ENCODE data around the gene INPP4B. TPM values are rescaled to one million over a fixed set of nuclear protein-coding genes. Genes with fewer than 3 reads are reported as not detected.

Gene INPP4B
- total RNA-seq, 1 donor from 2014 or later: 16.8 TPM

GRCh38 chr4:142307857-142308256 lies 538.2 kb downstream of the INPP4B start:
- Mint-ChIP-seq H3K9me3 (no peaks in the 10 kb centered on the region), H3K4me3 (no peak overlapping the region), H3K36me3 (ENCODE audit: low read depth) (peaks cover 7% of the 10 kb centered on the region), H3K27ac (no peak overlapping the region), H3K4me1 (ENCODE audit: low read depth) (peaks cover 5% of the 10 kb centered on the region), H3K27me3 (ENCODE audit: insufficient read depth) (no peaks in the 10 kb centered on the region)
- no peak for DNase-seq (ENCODE audit: low spot score)
- intact Hi-C loops (cut with micrococcal nuclease): no loop called here

GRCh38 chr4:142297313-142297712 lies 548.8 kb downstream of the INPP4B start:
- no peaks in the 10 kb centered on the region for H3K27me3 Mint-ChIP-seq (ENCODE audit: insufficient read depth)
- peaks cover 18% of the 10 kb centered on the region for H3K4me1 Mint-ChIP-seq (ENCODE audit: low read depth)
- H3K9me3 Mint-ChIP-seq: peaks cover 8% of the 10 kb centered on the region
- H3K27ac Mint-ChIP-seq: no peak overlapping the region
- no peak overlapping the region for H3K4me3 Mint-ChIP-seq
- no peak for DNase-seq (ENCODE audit: low spot score)
- peaks cover 14% of the 10 kb centered on the region for H3K36me3 Mint-ChIP-seq (ENCODE audit: low read depth)
- intact Hi-C loops (cut with micrococcal nuclease): no loop called here

GRCh38 chr4:142293536-142293935 lies 552.6 kb downstream of the INPP4B start:
- no peak for DNase-seq (ENCODE audit: low spot score)
- Mint-ChIP-seq H3K27me3 (ENCODE audit: insufficient read depth) (no peaks in the 10 kb centered on the region), H3K4me3 (no peak overlapping the region), H3K27ac (no peak overlapping the region), H3K9me3 (peaks cover 6% of the 10 kb centered on the region), H3K36me3 (ENCODE audit: low read depth) (peaks cover 15% of the 10 kb centered on the region), H3K4me1 (ENCODE audit: low read depth) (peaks cover 18% of the 10 kb centered on the region)
- intact Hi-C loops (cut with micrococcal nuclease): no loop called here

- H3K36me3 Mint-ChIP-seq (ENCODE audit: low read depth): peaks cover 14% of the 10 kb centered on the region
- no peak overlapping the region for H3K27ac Mint-ChIP-seq
- no peak for DNase-seq (ENCODE audit: low spot score)
- intact Hi-C loops (cut with micrococcal nuclease): no loop called here
- H3K4me1 Mint-ChIP-seq (ENCODE audit: low read depth): peaks cover 18% of the 10 kb centered on the region
- no peaks in the 10 kb centered on the region for H3K27me3 Mint-ChIP-seq (ENCODE audit: insufficient read depth)
- no peak overlapping the region for H3K4me3 Mint-ChIP-seq
- peaks cover 6% of the 10 kb centered on the region for H3K9me3 Mint-ChIP-seq
These were observed 553.9 kb downstream of the INPP4B start for GRCh38 chr4:142292231-142292630.

GRCh38 chr4:142291299-142292050 lies 554.6 kb downstream of the INPP4B start:
- Mint-ChIP-seq H3K36me3 (ENCODE audit: low read depth) (peaks cover 12% of the 10 kb centered on the region), H3K4me3 (no peak overlapping the region)
- intact Hi-C loops (cut with micrococcal nuclease): no loop called here

GRCh38 chr4:142287371-142287770 lies 558.7 kb downstream of the INPP4B start:
- Mint-ChIP-seq H3K36me3 (ENCODE audit: low read depth) (peaks cover 6% of the 10 kb centered on the region), H3K27ac (no peak overlapping the region), H3K4me1 (ENCODE audit: low read depth) (no peaks in the 10 kb centered on the region), H3K27me3 (ENCODE audit: insufficient read depth) (no peaks in the 10 kb centered on the region), H3K4me3 (no peak overlapping the region), H3K9me3 (no peaks in the 10 kb centered on the region)
- intact Hi-C loops (cut with micrococcal nuclease): loop anchor here (10.0 kb wide), 1 partner anchor 897 kb away; the partner anchor contains the start of gene USP38
- DNase-seq (ENCODE audit: low spot score): no peak

More at GRCh38 chr4:142291299-142292050, 554.6 kb downstream of the INPP4B start:
- DNase-seq (ENCODE audit: low spot score): no peak
- H3K9me3 Mint-ChIP-seq: peaks cover 6% of the 10 kb centered on the region
- no peaks in the 10 kb centered on the region for H3K27me3 Mint-ChIP-seq (ENCODE audit: insufficient read depth)
- H3K4me1 Mint-ChIP-seq (ENCODE audit: low read depth): peaks cover 18% of the 10 kb centered on the region
- no peak overlapping the region for H3K27ac Mint-ChIP-seq

GRCh38 chr4:142285222-142285583 lies 560.9 kb downstream of the INPP4B start:
- H3K27me3 Mint-ChIP-seq (ENCODE audit: insufficient read depth): no peaks in the 10 kb centered on the region
- H3K9me3 Mint-ChIP-seq: no peaks in the 10 kb centered on the region
- H3K36me3 Mint-ChIP-seq (ENCODE audit: low read depth): peaks cover 4% of the 10 kb centered on the region
- H3K4me1 Mint-ChIP-seq (ENCODE audit: low read depth): peaks cover 5% of the 10 kb centered on the region
- intact Hi-C loops (cut with micrococcal nuclease): loop anchor here (10.0 kb wide), 1 partner anchor 900 kb away; the partner anchor contains the start of gene USP38
- H3K4me3 Mint-ChIP-seq: no peak overlapping the region
- DNase-seq (ENCODE audit: low spot score): no peak
- H3K27ac Mint-ChIP-seq: no peak overlapping the region

GRCh38 chr4:142284402-142285221 lies 561.5 kb downstream of the INPP4B start:
- Mint-ChIP-seq H3K36me3 (ENCODE audit: low read depth) (peaks cover under 1% of the 10 kb centered on the region), H3K4me3 (no peak overlapping the region), H3K27me3 (ENCODE audit: insufficient read depth) (no peaks in the 10 kb centered on the region), H3K9me3 (no peaks in the 10 kb centered on the region), H3K27ac (no peak overlapping the region), H3K4me1 (ENCODE audit: low read depth) (peaks cover 5% of the 10 kb centered on the region)
- intact Hi-C loops (cut with micrococcal nuclease): loop anchor here (5.0 to 10.0 kb wide), 3 partner anchors 118 to 900 kb away; partner anchors contain the start of gene USP38
- no peak for DNase-seq (ENCODE audit: low spot score)

GRCh38 chr4:142282870-142283431 lies 563.1 kb downstream of the INPP4B start:
- Mint-ChIP-seq H3K9me3 (no peaks in the 10 kb centered on the region), H3K4me3 (no peak overlapping the region), H3K36me3 (ENCODE audit: low read depth) (peaks cover 1% of the 10 kb centered on the region), H3K27ac (no peak overlapping the region), H3K4me1 (ENCODE audit: low read depth) (peaks cover 5% of the 10 kb centered on the region), H3K27me3 (ENCODE audit: insufficient read depth) (no peaks in the 10 kb centered on the region)
- intact Hi-C loops (cut with micrococcal nuclease): loop anchor here (1.0 to 10.0 kb wide), 7 partner anchors 119 to 902 kb away; partner anchors contain the start of gene USP38
- no peak for DNase-seq (ENCODE audit: low spot score)

GRCh38 chr4:142281999-142282398 lies 564.1 kb downstream of the INPP4B start:
- no peak for DNase-seq (ENCODE audit: low spot score)

GRCh38 chr4:142278663-142279062 lies 567.4 kb downstream of the INPP4B start:
- intact Hi-C loops (cut with micrococcal nuclease): no loop called here
- Mint-ChIP-seq H3K27me3 (ENCODE audit: insufficient read depth) (no peaks in the 10 kb centered on the region), H3K9me3 (no peaks in the 10 kb centered on the region), H3K4me1 (ENCODE audit: low read depth) (peaks cover 5% of the 10 kb centered on the region), H3K4me3 (no peak overlapping the region), H3K36me3 (ENCODE audit: low read depth) (peaks cover 1% of the 10 kb centered on the region), H3K27ac (no peak overlapping the region)
- no peak for DNase-seq (ENCODE audit: low spot score)

More at GRCh38 chr4:142281999-142282398, 564.1 kb downstream of the INPP4B start:
- Mint-ChIP-seq H3K9me3 (no peaks in the 10 kb centered on the region), H3K27me3 (ENCODE audit: insufficient read depth) (no peaks in the 10 kb centered on the region), H3K4me3 (no peak overlapping the region), H3K4me1 (ENCODE audit: low read depth) (peaks cover 5% of the 10 kb centered on the region), H3K27ac (no peak overlapping the region), H3K36me3 (ENCODE audit: low read depth) (peaks cover 1% of the 10 kb centered on the region)
- intact Hi-C loops (cut with micrococcal nuclease): loop anchor here (5.0 to 10.0 kb wide), 3 partner anchors 120 to 903 kb away; partner anchors contain the start of gene USP38

GRCh38 chr4:142278171-142278570 lies 567.9 kb downstream of the INPP4B start:
- intact Hi-C loops (cut with micrococcal nuclease): no loop called here
- Mint-ChIP-seq H3K27me3 (ENCODE audit: insufficient read depth) (no peaks in the 10 kb centered on the region), H3K9me3 (no peaks in the 10 kb centered on the region), H3K27ac (no peak overlapping the region), H3K4me1 (ENCODE audit: low read depth) (peaks cover 5% of the 10 kb centered on the region), H3K36me3 (ENCODE audit: low read depth) (peaks cover 1% of the 10 kb centered on the region), H3K4me3 (no peak overlapping the region)
- DNase-seq (ENCODE audit: low spot score): no peak
